Mucosa of rectum (tissue), 2 donors: ENCODE measurements around the gene LMAN1L.

Source experiments
- H3K27ac ChIP-seq, 2 donors: one replicate each; pipeline ENCODE4 v1.7.0; 2013; ENCODE audit warnings: inconsistent platforms in 2 of 2, low read depth in 2 of 2, low read length in 2 of 2
- H3K27me3 ChIP-seq, 2 donors: one replicate each; pipeline ENCODE4 v1.7.0; 2013; ENCODE audit warnings: low read length in 2 of 2; ENCODE audit not compliant: control insufficient read depth in 2 of 2, insufficient read depth in 2 of 2
- H3K36me3 ChIP-seq, 2 donors: one replicate each; pipeline ENCODE4 v1.7.0; 2013; ENCODE audit warnings: low read length in 2 of 2; ENCODE audit not compliant: control insufficient read depth in 2 of 2, insufficient read depth in 2 of 2
- H3K4me1 ChIP-seq, 2 donors: one replicate each; pipeline ENCODE4 v1.7.0; 2013; ENCODE audit warnings: low read length in 2 of 2, mild to moderate bottlenecking in 1 of 2; ENCODE audit not compliant: control insufficient read depth in 2 of 2, insufficient read depth in 2 of 2
- H3K4me3 ChIP-seq, 2 donors: one replicate each; pipeline ENCODE4 v1.7.0; 2013; ENCODE audit warnings: low read length in 2 of 2
- H3K9ac ChIP-seq, 2 donors: one replicate each; pipeline ENCODE4 v1.7.0; 2013; ENCODE audit warnings: low read length in 2 of 2, low read depth in 1 of 2, mild to moderate bottlenecking in 1 of 2
- H3K9me3 ChIP-seq, 2 donors: one replicate each; pipeline ENCODE4 v1.7.0; 2013; ENCODE audit warnings: low read length in 2 of 2; ENCODE audit not compliant: control insufficient read depth in 2 of 2
- donor health status: healthy.
- donor health status: Normal muscosa, but diverticular disease.

LMAN1L gene

GRCh38 chr15:74826921-74827320, 14.3 kb downstream of the LMAN1L start:
- Histone ChIP-seq H3K36me3 (no peaks in the 10 kb centered on the region), H3K27ac (no peak overlapping the region), H3K4me1 (peaks cover 1 to 6% of the 10 kb centered on the region in 2 donors), H3K27me3 (peaks cover 9 to 13% of the 10 kb centered on the region in 2 donors), H3K9ac (no peak overlapping the region), H3K9me3 (no peaks in the 10 kb centered on the region), H3K4me3 (no peak overlapping the region)

GRCh38 chr15:74827614-74828013, 15.0 kb downstream of the LMAN1L start:
- Histone ChIP-seq H3K9me3 (no peaks in the 10 kb centered on the region), H3K4me1 (peaks cover 7 to 13% of the 10 kb centered on the region in 2 donors), H3K4me3 (no peak overlapping the region), H3K27ac (no peak overlapping the region), H3K9ac (no peak overlapping the region), H3K36me3 (no peaks in the 10 kb centered on the region), H3K27me3 (peaks cover 9 to 13% of the 10 kb centered on the region in 2 donors)

- H3K27me3 ChIP-seq: peaks cover 9 to 13% of the 10 kb centered on the region in 2 donors
- H3K27ac ChIP-seq: no peak overlapping the region
- H3K9ac ChIP-seq: no peak overlapping the region
- H3K4me1 ChIP-seq: peaks cover 10 to 22% of the 10 kb centered on the region in 2 donors
- H3K9me3 ChIP-seq: no peaks in the 10 kb centered on the region
- no peaks in the 10 kb centered on the region for H3K36me3 ChIP-seq
- no peak overlapping the region for H3K4me3 ChIP-seq
Measured at GRCh38 chr15:74828835-74829234, 16.2 kb downstream of the LMAN1L start.

GRCh38 chr15:74829486-74829885, 16.9 kb downstream of the LMAN1L start:
- no peak overlapping the region for H3K9ac ChIP-seq
- H3K27me3 ChIP-seq: peaks cover 9 to 13% of the 10 kb centered on the region in 2 donors
- H3K36me3 ChIP-seq: no peaks in the 10 kb centered on the region
- H3K4me3 ChIP-seq: no peak overlapping the region
- peaks cover 10 to 22% of the 10 kb centered on the region in 2 donors for H3K4me1 ChIP-seq
- H3K9me3 ChIP-seq: no peaks in the 10 kb centered on the region
- H3K27ac ChIP-seq: no peak overlapping the region

- no peak overlapping the region for H3K27ac ChIP-seq
- H3K36me3 ChIP-seq: no peaks in the 10 kb centered on the region
- H3K4me3 ChIP-seq: no peak overlapping the region
- H3K9me3 ChIP-seq: no peaks in the 10 kb centered on the region
- peaks cover 9 to 13% of the 10 kb centered on the region in 2 donors for H3K27me3 ChIP-seq
- no peak overlapping the region for H3K9ac ChIP-seq
- H3K4me1 ChIP-seq: peaks cover 10 to 22% of the 10 kb centered on the region in 2 donors
Measured at GRCh38 chr15:74829991-74830390, 17.4 kb downstream of the LMAN1L start.

- Histone ChIP-seq H3K9me3 (no peaks in the 10 kb centered on the region), H3K9ac (no peak overlapping the region), H3K27me3 (peaks cover 9 to 13% of the 10 kb centered on the region in 2 donors), H3K4me3 (no peak overlapping the region), H3K36me3 (peaks cover 3 to 5% of the 10 kb centered on the region in 2 donors), H3K27ac (no peak overlapping the region), H3K4me1 (peaks cover 10 to 25% of the 10 kb centered on the region in 2 donors)
Measured at GRCh38 chr15:74830868-74831267, 18.2 kb downstream of the LMAN1L start.

GRCh38 chr15:74831813-74832495, 19.3 kb downstream of the LMAN1L start:
- peaks cover 10 to 25% of the 10 kb centered on the region in 2 donors for H3K4me1 ChIP-seq
- peaks cover 9 to 10% of the 10 kb centered on the region in 2 donors for H3K27me3 ChIP-seq
- peak overlapping the region in 1 of 2 donors; percentile 43 for H3K9ac ChIP-seq
- H3K4me3 ChIP-seq: peak overlapping the region in 1 of 2 donors; percentile 20
- peak overlapping the region; percentile 75 to 78 for H3K27ac ChIP-seq
- no peaks in the 10 kb centered on the region for H3K9me3 ChIP-seq
- H3K36me3 ChIP-seq: peaks cover 8 to 10% of the 10 kb centered on the region in 2 donors

- Histone ChIP-seq H3K36me3 (peaks cover 8 to 15% of the 10 kb centered on the region in 2 donors), H3K9me3 (no peaks in the 10 kb centered on the region), H3K27me3 (peaks cover under 1 to 2% of the 10 kb centered on the region in 2 donors), H3K9ac (peak overlapping the region in 1 of 2 donors; percentile 38), H3K4me1 (peaks cover 10 to 25% of the 10 kb centered on the region in 2 donors), H3K27ac (no peak overlapping the region), H3K4me3 (no peak overlapping the region)
Measured at GRCh38 chr15:74832826-74833225, 20.2 kb downstream of the LMAN1L start.

GRCh38 chr15:74833376-74834107, 20.9 kb downstream of the LMAN1L start:
- Histone ChIP-seq H3K4me3 (no peak overlapping the region), H3K4me1 (peaks cover 10 to 25% of the 10 kb centered on the region in 2 donors), H3K9ac (no peak overlapping the region), H3K36me3 (peaks cover 8 to 21% of the 10 kb centered on the region in 2 donors), H3K27me3 (no peaks in the 10 kb centered on the region), H3K27ac (no peak overlapping the region), H3K9me3 (no peaks in the 10 kb centered on the region)

GRCh38 chr15:74835312-74835823, 22.7 kb downstream of the LMAN1L start:
- Histone ChIP-seq H3K27me3 (no peaks in the 10 kb centered on the region), H3K4me3 (no peak overlapping the region), H3K9me3 (no peaks in the 10 kb centered on the region), H3K27ac (no peak overlapping the region), H3K36me3 (peaks cover 12 to 33% of the 10 kb centered on the region in 2 donors), H3K9ac (no peak overlapping the region), H3K4me1 (peaks cover 10 to 25% of the 10 kb centered on the region in 2 donors)
